Endothelial cell of umbilical vein (primary cell): ENCODE results near the gene ADAM10. TPM values are rescaled to one million over a fixed set of nuclear protein-coding genes. Genes with fewer than 3 reads are reported as not detected.

Source experiments
- BruUV-seq: library from RNA; stranded (reverse); fragments of 400-500 nt; replicated peaks from 2 replicates; lab custom pipeline; 2021; lab: Mats Ljungman, UMichigan
- CTCF ChIA-PET: fragments of 300-600, 350-600 bp; sonication (Branson Sonifier 250); formaldehyde crosslinking; loops from one replicate; lab custom pipeline; 2021; ENCODE audit warnings: antibody characterized with exemption, inconsistent platforms; lab: Charles Lee
- POLR2A ChIA-PET: fragments of 300-600, 350-600 bp; sonication (Branson Sonifier 250); formaldehyde crosslinking; loops from one replicate; lab custom pipeline; 2021; ENCODE audit warnings: antibody characterized with exemption, inconsistent platforms; lab: Charles Lee
- DNase-seq: peaks from one replicate; pipeline ENCODE4 v3.0.0-alpha.2; 2011; ENCODE audit warnings: low read depth, low spot score
- FAIRE-seq: peaks from 2 replicates; lab custom pipeline; 2011; peaks lifted over from hg19 to GRCh38; lab: Jason Lieb, UNC
- H2AFZ ChIP-seq: 2 replicates; pipeline ENCODE4 v1.6.0; 2012; ENCODE audit warnings: low read depth, low read length, control low read depth, inconsistent platforms
- H3K27ac ChIP-seq: 2 replicates; pipeline ENCODE4 v1.5.1; 2011; ENCODE audit warnings: low read depth, mild to moderate bottlenecking, control low read depth, low read length, moderate library complexity; ENCODE audit not compliant: insufficient read depth
- H3K27me3 ChIP-seq, 2 experiments: 2 replicates each; pipeline versions ENCODE4 v1.6.0 to v1.6.1; 2011; ENCODE audit warnings: low read length in 2 of 2, mixed read lengths in 1 of 2; ENCODE audit not compliant: control insufficient read depth in 2 of 2, insufficient read depth in 2 of 2
- H3K36me3 ChIP-seq, 2 experiments: 2 replicates in 1 of 2; 3 replicates in 1 of 2; pipeline ENCODE4 v1.5.1; 2011; ENCODE audit warnings: low read length in 2 of 2, mild to moderate bottlenecking in 1 of 2, moderate library complexity in 1 of 2; ENCODE audit not compliant: control insufficient read depth in 2 of 2, insufficient read depth in 2 of 2; ENCODE audit errors: extremely low read depth in 1 of 2
- H3K4me1 ChIP-seq: 3 replicates; pipeline ENCODE4 v1.5.1; 2011; ENCODE audit warnings: mild to moderate bottlenecking, low read length; ENCODE audit not compliant: control insufficient read depth, insufficient read depth; ENCODE audit errors: extremely low read depth
- H3K4me2 ChIP-seq: 2 replicates; pipeline ENCODE4 v1.6.1; 2011; ENCODE audit warnings: low read length, control low read depth, mixed read lengths; ENCODE audit not compliant: insufficient read depth
- H3K4me3 ChIP-seq, 3 experiments: fragments of 200-600 bp in 1 of 3; sonication (generic), shearing (Covaris generic) in 1 of 3; replicated peaks in 1 of 3; 2 replicates each; pipeline ENCODE4 v1.5.1; 2011 to 2016; ENCODE audit warnings: control low read depth in 3 of 3, low read length in 3 of 3, mild to moderate bottlenecking in 2 of 3, inconsistent platforms in 1 of 3, low read depth in 1 of 3, moderate library complexity in 1 of 3; ENCODE audit not compliant: insufficient read depth in 1 of 3
- H3K79me2 ChIP-seq: 2 replicates; pipeline ENCODE4 v1.6.0; 2012; ENCODE audit warnings: low read length, inconsistent platforms; ENCODE audit not compliant: control insufficient read depth, insufficient read depth
- H3K9ac ChIP-seq: replicated peaks from 2 replicates; pipeline ENCODE3; 2011; ENCODE audit warnings: low read length, control low read depth; ENCODE audit not compliant: insufficient read depth; ENCODE audit errors: extremely low read depth
- H3K9me1 ChIP-seq: replicated peaks from 3 replicates; pipeline ENCODE4 v1.6.0; 2011; ENCODE audit warnings: mild to moderate bottlenecking, low read length; ENCODE audit not compliant: control insufficient read depth, insufficient read depth; ENCODE audit errors: extremely low read depth
- H3K9me3 ChIP-seq: replicated peaks from 2 replicates; pipeline ENCODE4 v1.5.1; 2012; ENCODE audit warnings: low read length, inconsistent platforms; ENCODE audit not compliant: control insufficient read depth, insufficient read depth
- H4K20me1 ChIP-seq: replicated peaks from 2 replicates; pipeline ENCODE3; 2011; ENCODE audit warnings: mild to moderate bottlenecking, low read length; ENCODE audit not compliant: control insufficient read depth, insufficient read depth; ENCODE audit errors: extremely low read depth
- CTCF ChIP-seq, 2 donors: IDR thresholded peaks; 1 replicate in 1 of 2; 2 replicates in 1 of 2; pipeline ENCODE4 v1.5.1; 2011; ENCODE audit warnings: low read length in 2 of 2, mild to moderate bottlenecking in 2 of 2, moderate library complexity in 2 of 2, control low read depth in 1 of 2, inconsistent platforms in 1 of 2, low read depth in 1 of 2; ENCODE audit not compliant: insufficient read depth in 1 of 2; ENCODE audit errors: extremely low read depth in 1 of 2
- EZH2 ChIP-seq: IDR thresholded peaks from 2 replicates; pipeline ENCODE4 v1.6.1; 2012; ENCODE audit warnings: borderline replicate concordance, low read depth, mild to moderate bottlenecking, moderate library complexity, low read length, inconsistent platforms; ENCODE audit not compliant: severe bottlenecking
- FOS ChIP-seq: IDR thresholded peaks from 2 replicates; pipeline ENCODE4 v1.6.1; 2011; ENCODE audit warnings: mild to moderate bottlenecking, low read length, moderate library complexity, borderline replicate concordance; ENCODE audit not compliant: insufficient read depth
- GATA2 ChIP-seq: IDR thresholded peaks from 2 replicates; pipeline ENCODE4 v1.7.0; 2011; ENCODE audit warnings: low read depth, mild to moderate bottlenecking, moderate library complexity, mixed read lengths, low read length; ENCODE audit not compliant: insufficient read length, insufficient read depth
- JUN ChIP-seq: IDR thresholded peaks from 2 replicates; pipeline ENCODE4 v1.6.1; 2011; ENCODE audit warnings: borderline replicate concordance, low read depth; ENCODE audit not compliant: insufficient read length, insufficient read depth
- MAX ChIP-seq: IDR thresholded peaks from 2 replicates; pipeline ENCODE4 v1.6.1; 2011; ENCODE audit not compliant: insufficient read depth, insufficient read length
- MYC ChIP-seq: IDR thresholded peaks from one replicate; pipeline ENCODE4 v1.6.1; 2011; ENCODE audit warnings: mild to moderate bottlenecking, low read depth, low read length
- POLR2A ChIP-seq: IDR thresholded peaks from 2 replicates; pipeline ENCODE4 v1.6.1; 2012; ENCODE audit warnings: low read depth, mild to moderate bottlenecking, control low read depth, low read length
- POLR2AphosphoS5 ChIP-seq: IDR thresholded peaks from 2 replicates; pipeline ENCODE4 v1.6.1; 2012; ENCODE audit warnings: low read depth, mild to moderate bottlenecking, control low read depth, low read length, moderate library complexity; ENCODE audit not compliant: insufficient read depth
- dilution Hi-C: fragments of 300-500 bp; cut with MboI; formaldehyde crosslinking; loops from one replicate; pipeline ENCODE4 v1.15.0; 2019; ENCODE audit warnings: low sequenced_read_pairs; ENCODE audit not compliant: extremely low pct_ligation_motif_present
- intact Hi-C: fragments of 100-400 bp; cut with micrococcal nuclease; formaldehyde crosslinking; loops from one replicate; pipeline ENCODE4 v1.10.0; 2022
- polyA plus RNA-seq, 4 experiments: library from polyadenylated mRNA; depleted of rRNA in 3 of 4; stranded (reverse) in 3 of 4; unstranded in 1 of 4; fragments of >200 nt; gene quantifications; 2 replicates each; pipeline versions ENCODE4 v1.2.1 to v1.2.3, GENCODE V29; 2011 to 2012; ENCODE audit warnings: missing spikeins in 1 of 4
- total RNA-seq: library from RNA; stranded (reverse); gene quantifications from 2 replicates; pipeline ENCODE4 v1.2.3, GENCODE V29; 2021

Gene ADAM10
- total and polyA plus RNA-seq, 2 donors (not counting 3 experiments of a cell fraction or from before 2014, with no cell fraction given), result 91.3 to 203 TPM

GRCh38 chr15:58762285-58762684 is 12.8 kb upstream of the ADAM10 start:
- ChIA-PET POLR2A (no interaction called here), CTCF (interaction anchor here (4.1 kb wide), 1 partner anchor 9 kb away, joined by 24 read pairs; the partner anchor contains the start of gene MINDY2)
- dilution Hi-C loops (no loop called here), intact Hi-C loops (no loop called here)
- no peaks in the 10 kb centered on the region for H4K20me1 ChIP-seq
- H3K27ac ChIP-seq, result no peak overlapping the region
- no peak overlapping the region for H3K4me2 ChIP-seq
- no peak for DNase-seq
- TF ChIP-seq JUN, result no peak
- TF ChIP-seq POLR2A, result no peak
- TF ChIP-seq POLR2AphosphoS5, result no peak
- no peak for TF ChIP-seq CTCF (IDR thresholded peaks at IDR 0.05; ENCODE audit: extremely low read depth in 1 of 2, insufficient read depth in 1 of 2, low read depth in 1 of 2, low read length in 2 of 2)
- TF ChIP-seq MYC, result no peak
- TF ChIP-seq GATA2, result no peak
- no peak for TF ChIP-seq MAX
- TF ChIP-seq EZH2, result no peak
- TF ChIP-seq FOS, result no peak
- no peaks in the 10 kb centered on the region for H3K9me1 ChIP-seq
- no peaks in the 10 kb centered on the region for H3K9me3 ChIP-seq
- no peaks in the 10 kb centered on the region for H3K79me2 ChIP-seq
- no peak overlapping the region for H2AFZ ChIP-seq
- H3K27me3 ChIP-seq, result no peaks in the 10 kb centered on the region
- H3K9ac ChIP-seq, result no peak overlapping the region
- no TSS peak for BruUV-seq
- H3K36me3 ChIP-seq, result no peaks in the 10 kb centered on the region
- FAIRE-seq, result no peak
- H3K4me3 ChIP-seq, result no peak overlapping the region
- no peaks in the 10 kb centered on the region for H3K4me1 ChIP-seq
